22Rv1 (cell line): ENCODE measurements around the gene SPEF1.

ENCODE experiments used
- ZFX ChIP-seq: fragments of 450-650 bp; IDR thresholded peaks from 2 replicates; pipeline ENCODE4 v1.6.1; 2017; ENCODE audit warnings: antibody characterized with exemption, borderline replicate concordance
- TF ChIP-seq, protein P1 (sequence below): fragments of 450-650 bp; IDR thresholded peaks from 2 replicates; pipeline ENCODE4 v1.5.1; 2017; ENCODE audit warnings: mild to moderate bottlenecking

DNA sequence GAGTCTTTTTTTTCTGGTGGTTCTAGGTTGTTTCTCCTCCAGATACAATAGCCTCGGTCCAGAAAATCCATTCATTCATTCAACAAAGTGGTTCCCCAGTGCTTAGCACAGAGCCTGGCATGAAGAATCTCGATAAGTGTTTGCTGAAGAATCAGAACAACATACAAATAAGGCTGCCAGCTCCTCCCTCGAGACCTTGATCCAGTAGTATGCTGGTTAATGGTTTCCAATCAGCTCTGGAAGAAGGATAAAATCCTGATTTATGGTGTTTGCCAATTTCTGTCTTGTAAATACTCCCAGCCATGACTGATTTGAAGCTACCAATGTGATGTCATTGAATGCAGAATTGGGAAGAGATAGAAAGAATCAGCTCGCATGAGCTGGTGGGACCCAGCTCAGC lies 45.5 kb downstream of the SPEF1 start:
- TF ChIP-seq, protein P1, sequence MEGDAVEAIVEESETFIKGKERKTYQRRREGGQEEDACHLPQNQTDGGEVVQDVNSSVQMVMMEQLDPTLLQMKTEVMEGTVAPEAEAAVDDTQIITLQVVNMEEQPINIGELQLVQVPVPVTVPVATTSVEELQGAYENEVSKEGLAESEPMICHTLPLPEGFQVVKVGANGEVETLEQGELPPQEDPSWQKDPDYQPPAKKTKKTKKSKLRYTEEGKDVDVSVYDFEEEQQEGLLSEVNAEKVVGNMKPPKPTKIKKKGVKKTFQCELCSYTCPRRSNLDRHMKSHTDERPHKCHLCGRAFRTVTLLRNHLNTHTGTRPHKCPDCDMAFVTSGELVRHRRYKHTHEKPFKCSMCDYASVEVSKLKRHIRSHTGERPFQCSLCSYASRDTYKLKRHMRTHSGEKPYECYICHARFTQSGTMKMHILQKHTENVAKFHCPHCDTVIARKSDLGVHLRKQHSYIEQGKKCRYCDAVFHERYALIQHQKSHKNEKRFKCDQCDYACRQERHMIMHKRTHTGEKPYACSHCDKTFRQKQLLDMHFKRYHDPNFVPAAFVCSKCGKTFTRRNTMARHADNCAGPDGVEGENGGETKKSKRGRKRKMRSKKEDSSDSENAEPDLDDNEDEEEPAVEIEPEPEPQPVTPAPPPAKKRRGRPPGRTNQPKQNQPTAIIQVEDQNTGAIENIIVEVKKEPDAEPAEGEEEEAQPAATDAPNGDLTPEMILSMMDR: no peak
- TF ChIP-seq ZFX: no peak
